ENCODE measurements around the gene FXYD2. TPM values are rescaled to one million over a fixed set of nuclear protein-coding genes. Genes with fewer than 3 reads are reported as not detected.
A peak's percentile ranks its signal among the peaks of the same experiment; 100 is the strongest.

FXYD2 gene
- total RNA-seq, result 10 to 100 TPM in 5 of 7 donors, 1 to 10 TPM in 2; 3.2 to 23.1 (median 14.7) TPM
- polyA plus RNA-seq, result 1 to 10 TPM; 1.7 to 5.0 TPM
- long read RNA-seq, donor 1, partial matches to known transcripts, result 0 of 1 reads
- long read RNA-seq, donor 1, other reads (novel, unspliced or antisense), result 1 of 1 reads
- long read RNA-seq, donor 2, result 0 reads
- long read RNA-seq, donor 3, result 0 reads

DNA sequence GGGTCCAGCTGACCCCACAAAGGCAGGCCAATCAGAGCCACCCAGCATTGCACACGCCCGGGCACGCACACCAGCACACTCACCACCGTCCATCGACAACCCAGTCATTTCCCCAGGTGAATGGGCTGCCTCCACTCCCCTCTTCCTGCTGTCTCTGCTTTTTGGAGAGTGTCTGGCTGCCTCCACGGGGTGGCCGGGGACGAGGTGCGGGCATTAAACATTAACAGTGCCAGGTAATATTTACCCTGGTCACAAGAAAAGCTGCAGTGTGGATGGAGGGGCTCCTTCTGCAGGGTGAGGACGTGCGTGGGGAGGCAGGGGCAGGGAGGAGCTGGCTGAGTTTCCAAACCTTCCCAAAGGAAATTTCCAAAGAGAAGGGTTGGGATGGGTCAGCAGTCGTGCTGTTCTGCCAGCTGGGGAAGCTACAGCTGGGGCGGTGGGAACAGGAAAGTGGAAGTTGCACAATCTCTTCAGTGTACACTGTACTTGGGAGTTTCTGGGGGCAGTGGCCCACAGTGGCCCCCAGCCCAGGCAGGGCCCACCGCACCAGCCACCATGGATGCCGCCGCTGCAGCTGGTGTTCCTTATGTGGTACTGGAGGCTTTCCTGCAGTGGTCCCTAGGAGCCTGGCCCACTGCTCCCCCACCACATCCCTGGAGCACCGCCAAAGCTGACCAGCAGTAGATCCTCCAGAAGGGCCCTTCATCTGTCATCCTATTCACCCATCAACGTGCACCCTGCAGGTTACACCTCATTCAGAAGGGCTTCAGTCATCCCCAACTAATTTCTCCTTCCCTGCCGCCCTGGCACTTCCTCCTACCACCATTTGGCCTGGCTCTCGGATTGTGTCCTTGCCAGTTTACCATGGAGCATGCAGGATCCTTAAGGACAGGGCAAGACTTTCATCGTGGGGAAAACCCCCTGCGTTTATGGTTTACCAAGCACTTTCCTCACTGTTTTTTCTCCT is at the start of gene FXYD2:
Gene FXYD2, minus strand, starts transcription at position 174 of the 967 bp plus-strand sequence. Its CDS starts 66 bp downstream, at position 108.
- TF ChIP-seq EP300 (IDR thresholded peaks at IDR 0.05), result no peak
- TF ChIP-seq POLR2A (IDR thresholded peaks at IDR 0.05), result no peak
- TF ChIP-seq CTCF (IDR thresholded peaks at IDR 0.05), result no peak
- intact Hi-C loops (cut with DNase I), result no loop called here
- Histone ChIP-seq H3K4me3 (no peak within 1 kb of the TSS), H3K9me3 (no peaks in the 10 kb centered on the region), H3K4me1 (ENCODE audit: insufficient read depth) (peaks cover 17% of the 10 kb centered on the region), H3K27me3 (no peaks in the 10 kb centered on the region), H3K36me3 (no peaks in the 10 kb centered on the region), H3K27ac (peak within 1 kb of the TSS; percentile 47 to 52)
- peak; percentile 60 to 79 (median 73) for DNase-seq
- WGBS, 3 donors, result 37 to 42% (median 40%) methylated on average over 22 of the region's 22 CpGs

GRCh38 chr11:117873828-117874125 is 49.2 kb upstream of the FXYD2 start:
- intact Hi-C loops (cut with DNase I), result no loop called here
- no peaks in the 10 kb centered on the region for H3K36me3 ChIP-seq

GRCh38 chr11:117872975-117873827 is 48.7 kb upstream of the FXYD2 start:
- intact Hi-C loops (cut with DNase I), result no loop called here
- no peak for DNase-seq
- H3K36me3 ChIP-seq, result no peaks in the 10 kb centered on the region
- no peaks in the 10 kb centered on the region for H3K9me3 ChIP-seq
- H3K27me3 ChIP-seq, result no peaks in the 10 kb centered on the region
- H3K4me3 ChIP-seq, result no peak overlapping the region
- 77 to 90% (median 83%) methylated on average over 15 of the region's 15 CpGs for WGBS, 3 donors
- H3K4me1 ChIP-seq (ENCODE audit: insufficient read depth), result peaks cover 39% of the 10 kb centered on the region
- no peak for TF ChIP-seq CTCF (IDR thresholded peaks at IDR 0.05)
- TF ChIP-seq EP300 (IDR thresholded peaks at IDR 0.05), result no peak
- peak overlapping the region in 1 of 2 donors; percentile 61 for H3K27ac ChIP-seq

More at GRCh38 chr11:117873828-117874125, 49.2 kb upstream of the FXYD2 start:
- no peaks in the 10 kb centered on the region for H3K9me3 ChIP-seq
- DNase-seq, result no peak
- H3K4me3 ChIP-seq, result no peak overlapping the region
- no peak for TF ChIP-seq CTCF (IDR thresholded peaks at IDR 0.05)
- TF ChIP-seq EP300 (IDR thresholded peaks at IDR 0.05), result no peak
- TF ChIP-seq POLR2A (IDR thresholded peaks at IDR 0.05), result no peak
- H3K4me1 ChIP-seq (ENCODE audit: insufficient read depth), result peaks cover 39% of the 10 kb centered on the region
- peak overlapping the region; percentile 61 to 69 for H3K27ac ChIP-seq
- no peaks in the 10 kb centered on the region for H3K27me3 ChIP-seq
- WGBS, 3 donors, result 80 to 87% (median 82%) methylated on average over 8 of the region's 8 CpGs

DNA sequence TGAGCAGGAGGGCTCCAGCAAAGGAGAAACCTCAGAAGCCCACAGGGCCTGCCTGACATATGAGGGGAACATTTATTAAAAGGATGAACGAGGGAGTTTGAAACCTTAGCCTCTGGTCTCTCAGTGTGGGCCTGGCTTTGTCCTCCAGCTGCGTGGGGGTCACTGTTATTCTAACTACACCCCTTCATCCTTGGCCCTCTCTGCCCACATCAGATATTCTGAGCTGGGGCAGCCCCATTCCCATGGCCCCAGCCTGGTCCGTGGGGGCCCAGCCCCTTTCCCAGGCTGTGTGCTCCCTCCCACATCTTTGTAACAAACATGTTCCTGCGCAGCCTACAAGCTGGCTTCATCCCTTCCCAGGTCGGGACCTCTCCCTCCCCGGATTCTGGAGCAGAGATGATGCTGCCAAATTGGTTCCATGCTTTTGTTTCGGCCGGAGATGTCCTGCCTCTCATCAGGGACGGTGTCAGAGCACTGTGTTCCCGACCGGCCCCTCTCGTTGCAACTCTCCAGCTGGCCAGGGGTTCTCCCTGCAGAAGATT is 47.9 kb upstream of the FXYD2 start:
- Histone ChIP-seq H3K4me1 (ENCODE audit: insufficient read depth) (peaks cover 38% of the 10 kb centered on the region), H3K36me3 (no peaks in the 10 kb centered on the region), H3K27ac (peak overlapping the region; percentile 45 to 61), H3K9me3 (no peaks in the 10 kb centered on the region), H3K27me3 (no peaks in the 10 kb centered on the region), H3K4me3 (no peak overlapping the region)
- 5 to 22% (median 19%) methylated on average over 12 of the region's 12 CpGs for WGBS, 3 donors
- no peak for TF ChIP-seq EP300 (IDR thresholded peaks at IDR 0.05)
- TF ChIP-seq POLR2A (IDR thresholded peaks at IDR 0.05), result no peak
- TF ChIP-seq CTCF (IDR thresholded peaks at IDR 0.05), result no peak
- peak; percentile 64 to 89 (median 79) for DNase-seq
- intact Hi-C loops (cut with DNase I), result no loop called here
